Brain microvascular endothelial cell (primary cell): ENCODE measurements around the gene FNTB.

Experiments
- DNase-seq: peaks from one replicate; pipeline ENCODE4 v3.0.0-alpha.2; 2020
- H3K27ac ChIP-seq: fragments of 250-450 bp; sonication (Bioruptor Pico); 2 replicates; pipeline ENCODE4 v1.5.1; 2020; ENCODE audit warnings: mild to moderate bottlenecking, moderate library complexity
- H3K27me3 ChIP-seq: fragments of 250-450 bp; sonication (Bioruptor Pico); replicated peaks from 2 replicates; pipeline ENCODE4 v1.5.1; 2020; ENCODE audit warnings: mild to moderate bottlenecking
- H3K36me3 ChIP-seq: fragments of 250-450 bp; sonication (Bioruptor Pico); replicated peaks from 2 replicates; pipeline ENCODE4 v1.5.1; 2020; ENCODE audit warnings: mild to moderate bottlenecking
- H3K4me3 ChIP-seq: 2 replicates; pipeline ENCODE4 v1.5.1; 2011; ENCODE audit warnings: low read depth, mild to moderate bottlenecking, control low read depth, low read length, moderate library complexity
- CTCF ChIP-seq: IDR thresholded peaks from 2 replicates; pipeline ENCODE4 v1.5.1; 2011; ENCODE audit warnings: low read depth, mild to moderate bottlenecking, moderate library complexity, low read length, control low read depth, inconsistent platforms; ENCODE audit errors: missing control alignments
- in situ Hi-C: cut with HindIII; loops from 2 replicates; pipeline ENCODE4 v1.10.0; 2017; ENCODE audit warnings: low sequenced_read_pairs, low pct_ligation_motif_present

FNTB gene

GRCh38 chr14:64997108-64997794 lies 10.6 kb downstream of the FNTB start:
- Histone ChIP-seq H3K27ac (no peak overlapping the region), H3K27me3 (no peaks in the 10 kb centered on the region), H3K4me3 (no peak overlapping the region), H3K36me3 (no peaks in the 10 kb centered on the region)
- TF ChIP-seq CTCF: no peak
- in situ Hi-C loops: no loop called here
- no peak for DNase-seq

GRCh38 chr14:64998455-64998931 lies 11.8 kb downstream of the FNTB start:
- H3K4me3 ChIP-seq: no peak overlapping the region
- no peak for DNase-seq
- in situ Hi-C loops: no loop called here
- no peaks in the 10 kb centered on the region for H3K36me3 ChIP-seq
- TF ChIP-seq CTCF: no peak
- no peak overlapping the region for H3K27ac ChIP-seq
- H3K27me3 ChIP-seq: no peaks in the 10 kb centered on the region

GRCh38 chr14:65000898-65001591 lies 14.3 kb downstream of the FNTB start:
- no peak overlapping the region for H3K27ac ChIP-seq
- peak; percentile 40 for DNase-seq
- in situ Hi-C loops: no loop called here
- no peak overlapping the region for H3K4me3 ChIP-seq
- no peak for TF ChIP-seq CTCF
- no peaks in the 10 kb centered on the region for H3K27me3 ChIP-seq
- no peaks in the 10 kb centered on the region for H3K36me3 ChIP-seq

- in situ Hi-C loops: no loop called here
- no peak for TF ChIP-seq CTCF
- no peak overlapping the region for H3K4me3 ChIP-seq
- DNase-seq: no peak
- H3K27ac ChIP-seq: no peak overlapping the region
- H3K36me3 ChIP-seq: no peaks in the 10 kb centered on the region
- H3K27me3 ChIP-seq: no peaks in the 10 kb centered on the region
Measured at GRCh38 chr14:65001723-65002122, 15.0 kb downstream of the FNTB start.

GRCh38 chr14:65002586-65003210 lies 16.0 kb downstream of the FNTB start:
- Histone ChIP-seq H3K27me3 (no peaks in the 10 kb centered on the region), H3K36me3 (no peaks in the 10 kb centered on the region), H3K27ac (peak overlapping the region; percentile 13), H3K4me3 (no peak overlapping the region)
- peak; percentile 29 for DNase-seq
- no peak for TF ChIP-seq CTCF
- in situ Hi-C loops: no loop called here
